DMS153 treated with DMSO at 0.1 percent for 48 hours (cell line): Measurements from ENCODE around the gene COPG2.
"Not testable (repeated sequence)": the region's sequence is repeated elsewhere in the genome, so short reads cannot be mapped to it uniquely, and the experiment has no call there.

Source experiments
- DNase-seq: peaks from one replicate; lab custom pipeline; 2025; ENCODE audit not compliant: unreplicated experiment; lab: John Stamatoyannopoulos, UW

Gene COPG2

DNA sequence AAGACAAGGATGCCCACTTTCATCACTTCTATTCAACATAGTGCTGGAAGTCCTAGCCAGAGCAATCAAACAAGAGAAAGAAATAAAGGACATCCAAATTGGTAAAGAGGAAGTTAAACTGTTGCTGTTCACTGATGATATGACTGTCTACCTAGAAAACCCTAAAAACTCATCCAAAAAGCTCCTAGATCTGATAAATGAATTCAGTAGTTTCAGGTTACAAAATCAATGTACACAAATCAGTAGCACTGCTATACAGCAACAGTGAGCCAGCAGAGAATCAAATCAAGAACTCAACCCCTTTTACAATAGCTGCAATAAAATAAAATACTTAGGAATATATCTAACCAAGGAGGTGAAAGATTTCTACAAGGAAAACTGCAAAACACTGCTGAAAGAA is 98.4 kb downstream of the COPG2 start:
- DNase-seq: not testable (repeated sequence)

DNA sequence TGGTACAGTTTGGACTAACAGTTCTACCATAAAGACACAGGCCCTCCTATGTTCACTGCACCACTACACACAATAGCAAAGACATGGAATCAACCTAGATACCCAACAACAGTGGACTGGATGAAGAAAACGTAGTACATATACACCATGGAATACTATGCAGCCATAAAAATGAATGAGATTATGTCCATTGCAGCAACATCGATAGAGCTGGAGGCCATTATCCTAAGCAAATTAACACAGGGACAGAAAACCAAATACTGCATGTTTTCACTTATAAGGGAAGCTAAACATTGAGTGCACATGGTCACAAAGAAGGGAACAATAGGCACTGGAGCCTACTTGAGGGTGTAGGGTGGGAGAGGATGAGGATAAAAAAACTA is 101.7 kb downstream of the COPG2 start:
- no peak for DNase-seq

DNA sequence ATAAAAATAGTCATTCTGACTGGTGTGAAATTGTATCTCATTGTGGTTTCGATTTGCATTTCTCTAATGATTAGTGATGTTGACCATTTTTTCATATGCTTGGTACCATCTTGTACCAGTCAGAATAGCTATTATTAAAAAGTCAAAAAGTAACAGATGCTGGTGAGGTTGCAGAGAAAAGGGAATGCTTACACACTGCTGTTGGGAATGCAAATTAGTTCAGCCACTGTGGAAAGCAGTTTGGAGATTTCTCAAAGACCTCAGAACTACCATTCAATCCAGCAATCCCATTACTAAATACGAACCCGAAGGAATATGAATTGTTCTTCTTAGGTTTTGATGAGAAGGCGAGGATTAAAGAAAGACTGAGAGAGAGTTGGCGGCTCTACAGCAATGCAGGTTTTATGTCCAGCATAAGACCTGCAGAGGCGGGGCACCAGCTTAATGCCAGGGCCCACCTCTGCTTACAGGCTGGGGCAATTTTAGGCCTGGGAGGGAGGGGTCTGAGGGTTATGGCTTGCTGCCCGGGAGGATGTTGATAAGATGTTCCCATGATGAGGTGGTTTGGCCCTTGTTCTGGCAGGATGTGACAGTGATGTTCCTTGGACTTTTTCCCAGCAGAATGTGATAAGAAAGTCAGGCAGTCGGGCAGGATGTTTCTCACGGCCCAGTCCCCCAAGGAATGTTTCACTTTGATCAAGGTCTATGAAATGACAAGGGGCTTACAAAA is 102.2 kb downstream of the COPG2 start:
- DNase-seq: no peak

DNA sequence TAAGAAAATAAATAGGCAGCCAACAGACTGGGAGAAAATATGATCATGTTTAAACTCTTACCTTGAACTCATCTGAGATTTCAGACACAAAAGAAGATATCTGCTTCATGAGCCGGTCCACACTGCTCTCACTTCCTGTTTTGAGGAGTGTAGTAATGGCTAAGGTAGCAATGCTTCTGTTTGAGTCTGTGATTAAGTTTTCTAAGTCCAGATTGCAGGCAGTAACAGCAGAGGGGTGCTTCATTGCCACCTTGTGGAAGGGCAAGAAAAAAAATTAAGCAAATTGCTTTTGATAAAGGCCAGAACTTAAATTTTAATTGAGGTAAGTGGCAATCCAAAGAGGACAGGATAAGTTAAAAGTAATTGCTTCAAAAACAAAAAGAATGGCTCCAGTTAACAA is 107.6 kb downstream of the COPG2 start:
- DNase-seq: peak; percentile 44

DNA sequence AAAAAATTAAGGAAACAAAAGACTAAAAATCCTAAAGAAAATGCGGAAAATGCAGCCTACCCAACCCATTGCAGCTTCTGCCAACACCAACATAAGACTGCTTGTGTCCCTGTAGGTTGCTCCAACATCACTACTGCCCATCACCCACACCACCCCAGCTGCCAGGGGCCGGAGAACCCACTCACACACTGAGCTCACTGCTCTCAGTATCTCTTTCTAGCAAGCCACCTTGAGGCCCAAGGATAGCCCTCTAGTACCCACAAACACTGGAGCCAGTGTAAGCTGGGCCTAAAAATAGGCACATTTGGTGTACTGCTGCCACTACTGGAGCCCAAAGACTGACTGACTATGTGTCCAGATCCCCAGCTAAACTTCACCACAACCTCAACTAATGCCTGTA is 109.4 kb downstream of the COPG2 start:
- DNase-seq: no peak

DNA sequence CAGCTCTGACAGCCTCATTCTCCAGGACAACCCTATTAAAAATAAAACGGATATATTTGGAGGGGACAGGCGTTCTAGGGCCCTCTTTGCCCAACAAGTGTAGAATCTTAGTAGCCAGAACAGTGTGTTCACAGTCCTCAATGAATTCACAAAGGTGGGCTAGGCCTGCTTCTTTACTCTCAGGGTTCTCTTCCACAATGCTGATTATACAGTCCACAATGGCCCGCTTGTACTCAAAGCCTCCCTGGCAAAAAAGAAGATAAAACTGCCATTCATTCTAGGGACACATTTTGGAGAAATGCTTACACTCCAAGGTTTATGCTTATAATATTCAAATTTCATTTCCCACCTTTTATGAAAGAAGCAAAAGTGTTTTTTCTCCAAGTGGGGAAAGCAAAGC is 114.1 kb downstream of the COPG2 start:
- DNase-seq: no peak

DNA sequence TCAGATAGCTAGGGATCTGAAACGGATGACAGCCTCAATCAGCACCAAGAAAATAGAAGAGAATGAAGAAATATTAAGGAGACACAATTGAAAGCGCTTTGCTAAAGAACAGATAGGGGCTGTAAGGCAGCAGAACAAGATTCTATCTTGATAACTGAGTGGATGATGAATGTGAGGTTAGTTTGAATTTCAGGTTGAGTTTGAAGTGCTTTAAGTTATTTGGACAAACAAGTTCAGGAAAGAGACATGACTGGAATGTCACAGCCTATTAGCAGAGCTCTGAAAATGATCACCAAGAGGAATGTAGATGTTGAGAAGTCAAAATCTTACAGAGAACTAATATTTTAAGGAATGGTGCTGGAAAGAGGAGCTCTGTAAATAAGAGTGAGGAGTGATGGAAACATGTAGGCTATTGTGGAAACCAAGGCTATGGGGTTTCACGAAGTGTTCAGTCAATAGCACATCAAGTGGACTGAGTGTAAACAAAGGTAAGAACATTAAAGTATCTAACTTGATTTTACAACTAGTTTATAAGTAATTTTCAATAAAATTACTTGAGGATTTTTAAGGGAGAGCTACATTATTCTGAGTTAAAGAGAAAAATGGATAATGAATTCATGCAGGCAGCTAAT is 115.0 kb downstream of the COPG2 start:
- no peak for DNase-seq

DNA sequence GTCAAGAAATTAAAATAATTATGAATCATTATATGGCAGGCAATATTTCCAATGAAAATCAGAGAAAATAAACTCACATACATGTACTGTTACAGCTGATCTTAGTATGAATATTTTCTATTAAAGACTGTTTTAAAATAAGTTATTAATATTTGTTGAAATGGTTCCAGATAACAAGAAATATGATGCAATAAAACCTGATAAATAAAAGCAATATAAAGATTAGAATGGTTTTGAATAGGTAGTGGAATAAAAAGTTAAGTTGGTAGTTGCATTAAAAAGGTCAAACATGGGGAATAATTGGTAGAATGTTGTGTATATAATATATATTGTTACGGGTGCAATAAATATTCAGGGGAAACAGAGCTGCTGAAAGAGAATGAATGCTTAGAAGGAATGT is 124.2 kb downstream of the COPG2 start:
- DNase-seq: no peak

DNA sequence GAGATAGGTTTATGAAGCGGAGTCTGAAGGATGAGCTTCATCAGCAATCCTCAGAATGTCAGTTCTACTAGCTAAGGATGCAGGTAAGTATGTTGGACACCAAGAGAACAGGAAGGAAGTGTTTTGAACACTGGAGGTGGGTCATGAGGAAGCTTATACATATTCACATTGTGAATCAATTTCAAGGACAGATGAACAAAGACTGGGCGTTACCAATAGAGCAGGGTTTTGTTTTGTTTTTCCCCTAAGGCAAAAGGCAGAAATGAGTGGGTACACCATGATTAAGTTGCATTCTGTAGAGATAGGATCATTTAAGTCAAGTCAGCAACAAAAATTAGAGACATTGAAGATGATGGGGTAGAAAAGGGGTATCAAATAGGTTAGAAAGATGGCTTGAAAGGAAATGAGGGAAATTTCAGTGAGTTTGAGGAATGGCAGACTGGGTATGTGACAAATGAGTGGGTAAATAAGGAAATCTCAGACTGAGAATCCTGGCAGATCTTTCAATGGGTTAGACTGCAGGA is 125.0 kb downstream of the COPG2 start:
- DNase-seq: no peak

DNA sequence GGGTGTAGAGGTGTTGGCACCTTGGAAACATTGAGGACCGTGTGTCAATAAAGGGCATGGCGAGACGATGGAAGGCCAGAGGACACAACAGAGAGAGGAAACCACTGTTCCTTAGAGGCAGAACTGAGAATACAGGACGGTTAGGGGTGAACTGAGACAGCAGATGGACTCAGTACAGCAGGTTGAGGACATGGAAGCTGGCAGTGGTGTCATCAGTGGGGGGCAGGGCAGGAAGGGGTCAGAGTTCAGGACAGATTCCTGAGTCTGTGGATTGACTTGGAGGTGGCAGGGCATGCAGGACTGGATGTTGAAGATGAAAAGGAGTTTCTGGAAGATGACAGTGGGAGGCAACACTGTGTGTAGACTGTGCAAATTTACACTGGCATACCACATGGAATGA is 126.3 kb downstream of the COPG2 start:
- DNase-seq: not testable (repeated sequence)

DNA sequence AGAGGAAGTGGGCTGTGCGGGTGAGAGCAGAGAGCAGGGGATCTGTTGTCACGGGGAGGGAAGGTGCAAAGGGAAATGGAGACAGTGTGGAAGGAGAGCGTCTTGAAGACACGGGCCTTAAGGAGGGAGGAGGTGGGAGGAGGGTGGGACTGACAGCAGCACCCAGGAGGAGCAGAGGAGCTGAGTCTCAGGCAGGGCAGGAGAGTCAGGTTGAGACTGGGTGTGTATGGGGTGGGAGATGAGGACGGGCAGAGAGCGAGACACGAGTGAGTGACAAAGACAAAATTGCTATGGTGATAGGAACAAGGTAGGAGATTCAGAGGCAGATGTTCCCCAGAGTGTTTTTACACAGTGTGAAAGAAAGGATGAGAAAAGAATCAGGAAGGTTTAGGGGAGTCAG is 127.3 kb downstream of the COPG2 start:
- DNase-seq: not testable (repeated sequence)

DNA sequence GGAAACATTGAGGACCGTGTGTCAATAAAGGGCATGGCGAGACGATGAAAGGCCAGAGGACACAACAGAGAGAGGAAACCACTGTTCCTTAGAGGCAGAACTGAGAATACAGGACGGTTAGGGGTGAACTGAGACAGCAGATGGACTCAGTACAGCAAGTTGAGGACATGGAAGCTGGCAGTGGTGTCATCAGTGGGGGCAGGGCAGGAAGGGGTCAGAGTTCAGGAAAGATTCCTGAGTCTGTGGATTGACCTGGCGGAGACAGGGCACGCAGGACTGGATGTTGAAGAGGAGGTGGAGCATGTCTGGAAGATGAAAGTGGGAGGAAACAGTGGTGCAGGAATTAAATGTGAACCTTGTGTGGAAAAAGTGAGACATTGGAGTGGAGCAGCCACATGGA is 130.7 kb downstream of the COPG2 start:
- not testable (repeated sequence) for DNase-seq

DNA sequence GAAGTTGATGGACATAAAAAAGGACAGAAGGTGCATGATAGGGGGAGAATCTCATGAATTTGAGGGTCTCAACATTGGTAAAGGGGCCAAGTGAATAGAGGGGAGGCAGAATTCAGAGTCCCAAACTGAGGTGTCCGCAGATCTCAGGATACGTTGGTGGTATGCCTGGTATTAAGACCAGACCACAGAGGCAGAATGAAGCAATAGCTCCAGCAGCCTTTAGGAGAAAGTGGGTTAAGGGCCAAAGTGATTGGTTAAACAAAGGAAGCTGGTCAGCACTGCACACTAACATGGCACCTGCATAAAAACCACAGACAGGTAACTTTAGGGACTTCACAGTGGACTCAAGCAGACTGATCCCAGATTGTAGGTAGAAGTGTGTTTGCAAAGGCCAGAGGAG is 139.1 kb downstream of the COPG2 start:
- DNase-seq: no peak

DNA sequence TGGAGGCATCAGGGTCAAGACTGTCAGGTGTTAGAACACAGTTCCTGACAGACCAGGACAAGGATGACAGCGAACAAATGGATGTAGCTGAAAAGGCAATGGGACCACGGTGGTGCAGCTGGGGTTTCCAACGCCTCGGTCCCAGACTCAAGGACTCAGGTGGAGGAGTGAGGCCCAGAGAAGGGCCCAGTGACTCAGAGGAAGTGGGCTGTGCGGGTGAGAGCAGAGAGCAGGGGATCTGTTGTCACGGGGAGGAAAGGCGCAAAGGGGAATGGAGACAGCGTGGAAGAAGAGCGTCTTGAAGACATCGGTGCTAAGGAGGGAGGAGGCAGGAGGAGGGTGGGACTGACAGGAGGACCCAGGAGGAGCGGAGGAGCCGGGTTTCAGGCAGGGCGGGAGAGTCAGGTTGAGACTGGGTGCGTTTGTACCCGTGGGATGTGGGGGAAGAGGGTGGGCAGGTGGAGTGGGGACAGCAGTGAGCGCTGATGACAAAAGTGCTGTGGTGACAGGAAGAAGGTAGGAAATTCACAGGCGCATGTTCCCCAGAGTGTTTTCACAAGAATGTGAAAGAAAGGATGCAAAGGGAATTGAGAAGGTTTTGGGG is 140.7 kb downstream of the COPG2 start:
- not testable (repeated sequence) for DNase-seq

DNA sequence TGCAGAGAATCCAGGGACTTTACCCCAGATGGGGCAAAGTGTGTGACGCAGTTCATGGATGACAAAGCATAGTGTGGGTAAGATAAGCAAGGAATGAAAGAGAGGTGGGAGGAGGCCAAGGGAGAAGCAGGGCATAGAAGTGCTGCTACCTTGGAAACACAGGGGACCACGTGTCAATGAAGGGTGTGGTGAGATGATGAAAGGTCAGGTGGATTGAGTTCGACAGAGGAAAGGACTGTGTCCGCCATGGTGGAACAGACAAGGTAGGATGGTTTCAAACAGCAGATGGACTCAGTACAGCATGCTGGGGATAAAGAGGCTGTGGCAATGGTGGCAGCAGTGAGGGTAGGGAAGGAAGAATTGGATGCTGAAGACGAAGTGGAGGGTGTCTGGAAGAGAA is 143.9 kb downstream of the COPG2 start:
- DNase-seq: no peak

DNA sequence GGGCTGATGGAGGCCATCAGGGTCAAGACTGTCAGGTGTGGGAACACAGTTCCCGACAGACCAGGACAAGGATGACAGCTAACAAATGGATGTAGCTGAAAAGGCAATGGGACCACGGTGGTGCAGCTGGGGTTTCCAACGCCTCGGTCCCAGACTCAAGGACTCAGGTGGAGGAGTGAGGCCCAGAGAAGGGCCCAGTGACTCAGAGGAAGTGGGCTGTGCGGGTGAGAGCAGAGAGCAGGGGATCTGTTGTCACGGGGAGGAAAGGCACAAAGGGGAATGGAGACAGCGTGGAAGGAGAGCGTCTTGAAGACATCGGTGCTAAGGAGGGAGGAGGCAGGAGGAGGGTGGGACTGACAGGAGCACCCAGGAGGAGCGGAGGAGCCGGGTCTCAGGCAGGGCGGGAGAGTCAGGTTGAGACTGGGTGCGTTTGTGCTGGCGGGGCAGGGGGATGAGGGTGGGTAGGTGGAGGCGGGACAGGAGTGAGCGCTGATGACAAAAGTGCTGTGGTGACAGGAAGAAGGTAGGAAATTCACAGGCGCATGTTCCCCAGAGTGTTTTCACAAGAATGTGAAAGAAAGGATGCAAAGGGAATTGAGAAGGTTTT is 144.9 kb downstream of the COPG2 start:
- not testable (repeated sequence) for DNase-seq

DNA sequence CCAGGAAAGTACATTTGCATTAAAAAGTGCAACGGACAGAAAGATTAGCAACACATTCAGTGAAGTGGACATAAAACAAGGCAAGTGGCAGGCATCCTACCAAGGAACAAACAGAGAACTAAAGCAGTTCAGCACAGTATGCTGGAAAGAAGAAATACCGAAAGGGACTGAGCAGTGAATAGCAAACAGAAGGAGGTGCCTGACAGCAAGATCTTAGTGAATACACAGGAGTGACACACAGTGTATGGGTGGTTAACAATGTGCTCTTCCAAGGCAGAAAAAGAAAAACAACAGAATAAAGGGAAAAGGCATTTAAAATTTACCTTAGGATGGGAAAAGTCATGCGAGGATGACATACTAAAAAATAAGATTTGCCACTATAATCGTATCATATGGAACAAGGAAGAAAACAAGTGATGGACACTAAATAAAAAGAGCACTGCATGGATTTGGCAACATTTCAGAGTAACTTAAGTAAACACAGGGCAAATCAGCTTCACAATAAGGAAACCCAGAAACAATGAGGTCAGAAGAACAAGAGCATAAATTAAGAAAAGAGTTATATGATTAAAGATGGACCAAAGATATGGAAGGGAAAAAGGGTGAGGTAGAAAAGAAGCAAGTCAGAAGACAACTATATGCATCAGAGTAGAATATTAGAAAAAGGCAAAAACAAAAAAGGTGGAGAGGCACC is 147.1 kb downstream of the COPG2 start:
- DNase-seq: no peak

DNA sequence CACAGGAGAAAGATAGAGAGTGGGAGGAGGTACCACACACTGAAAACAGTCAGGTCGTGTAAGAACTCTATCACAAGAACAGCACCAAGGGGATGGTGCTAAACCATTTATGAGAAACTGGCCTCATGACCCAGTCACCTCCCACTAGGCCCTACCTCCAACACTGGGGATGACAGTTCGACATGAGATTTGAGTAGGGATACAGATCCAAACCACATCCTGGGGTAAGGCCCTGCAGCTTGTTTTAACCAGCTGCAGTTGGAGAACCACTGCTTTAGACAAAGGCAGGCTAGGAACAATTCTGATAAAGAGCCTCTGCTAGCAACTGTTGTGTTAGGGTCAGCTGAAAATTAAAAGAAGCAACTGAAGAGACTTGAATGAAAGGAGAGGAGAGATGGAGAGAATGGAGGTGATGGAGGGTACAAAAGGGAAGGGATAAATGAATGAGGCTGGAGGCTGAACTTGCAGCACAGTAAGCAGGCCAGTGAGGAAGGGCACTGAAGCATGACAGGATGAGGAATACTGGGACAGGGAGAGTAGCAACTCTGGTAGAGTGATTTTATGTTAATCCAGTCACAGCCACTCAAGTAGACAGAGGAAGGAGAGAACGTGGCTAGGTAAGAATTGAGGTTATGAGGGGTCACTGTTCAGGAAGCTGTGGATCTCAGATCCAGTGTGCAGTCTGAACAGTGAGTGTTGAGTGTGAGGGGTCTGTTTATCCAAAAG is 153.1 kb downstream of the COPG2 start:
- no peak for DNase-seq

DNA sequence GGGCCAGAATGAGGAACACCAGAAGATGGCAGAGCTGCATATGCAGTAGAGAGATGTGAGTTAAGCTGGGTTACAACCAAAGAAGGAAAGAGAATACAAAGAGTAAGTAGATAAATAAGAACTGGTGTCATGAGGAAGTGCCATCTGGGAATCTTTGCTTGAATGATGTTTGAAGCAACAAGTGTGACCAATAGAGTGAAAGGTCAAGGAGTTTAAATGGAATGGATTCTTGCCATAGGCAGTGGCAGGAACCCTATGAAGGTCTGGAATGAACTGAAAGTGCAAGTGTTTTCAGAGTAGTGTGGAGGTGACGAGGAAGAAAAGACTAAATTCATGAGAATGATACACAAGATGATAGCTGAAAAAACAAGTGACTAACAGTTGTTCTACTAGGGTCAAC is 155.1 kb downstream of the COPG2 start:
- DNase-seq: no peak

DNA sequence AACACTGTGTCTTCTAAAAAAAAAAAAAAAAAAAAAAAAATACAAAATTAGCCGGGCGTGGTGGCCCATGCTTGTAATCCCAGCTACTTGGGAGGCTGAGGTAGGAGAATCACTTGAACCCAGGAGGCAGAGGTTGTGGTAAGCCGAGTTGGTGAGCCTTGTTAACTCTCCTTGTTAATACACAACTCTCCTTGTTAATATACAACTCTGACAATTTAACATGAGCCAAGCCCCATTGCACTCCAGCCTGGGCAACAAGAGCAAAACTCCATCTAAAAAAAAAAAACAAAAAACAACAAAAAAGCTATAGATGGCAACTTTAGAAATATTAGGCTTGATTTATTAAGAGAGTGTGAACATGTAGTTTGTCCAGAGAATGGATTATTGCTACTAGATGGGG is 156.5 kb downstream of the COPG2 start:
- DNase-seq: not testable (repeated sequence)

DNA sequence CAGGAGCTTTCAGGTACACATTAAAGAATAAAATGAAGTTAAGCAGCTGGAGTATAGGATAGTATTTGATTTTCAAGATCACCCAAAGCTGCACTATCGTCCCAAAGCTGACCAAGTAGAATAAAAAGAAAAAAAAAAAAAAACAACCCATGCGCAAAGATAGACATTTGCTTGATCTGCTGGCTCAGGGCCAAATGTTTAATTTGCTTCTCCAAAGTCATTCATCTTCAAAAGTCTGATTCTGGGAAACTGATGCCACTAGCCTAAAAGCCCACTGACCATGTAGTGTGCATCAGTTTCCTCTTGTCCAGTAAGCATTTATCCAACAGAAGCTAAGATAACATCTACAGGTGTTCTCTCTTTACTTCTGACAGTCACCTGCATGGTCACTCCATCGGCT is 162.2 kb downstream of the COPG2 start:
- no peak for DNase-seq
